SU-DHL-6 (cell line): ENCODE data around the gene AK2.

Experiments
- H2AFZ ChIP-seq: fragments of 200-600 bp; sonication (generic); 2 replicates; pipeline ENCODE4 v1.6.1; 2014; ENCODE audit warnings: low read depth, mild to moderate bottlenecking, moderate library complexity, mixed read lengths, antibody characterized with exemption, low read length; ENCODE audit not compliant: severe bottlenecking
- H3F3A ChIP-seq: fragments of 200-600 bp; shearing (Covaris generic); 2 replicates; pipeline ENCODE4 v1.6.0; 2016; ENCODE audit warnings: antibody characterized with exemption, mild to moderate bottlenecking; ENCODE audit not compliant: insufficient read depth
- H3K27ac ChIP-seq: fragments of 200-600 bp; sonication (generic); 2 replicates; pipeline ENCODE4 v1.5.1; 2016; ENCODE audit warnings: low read depth, mild to moderate bottlenecking, low read length, moderate library complexity, mixed read lengths
- H3K27me3 ChIP-seq: fragments of 200-600 bp; sonication (generic), shearing (Covaris generic); 2 replicates; pipeline ENCODE4 v1.6.0; 2014; ENCODE audit warnings: mild to moderate bottlenecking, low read length
- H3K36me3 ChIP-seq: fragments of 200-600 bp; sonication (generic); 2 replicates; pipeline ENCODE4 v1.6.1; 2014; ENCODE audit warnings: mild to moderate bottlenecking, low read length, mixed read lengths
- H3K4me2 ChIP-seq: fragments of 300-600, 200-600 bp; shearing (Covaris generic), sonication (generic); 2 replicates; pipeline ENCODE4 v1.6.0; 2014; ENCODE audit warnings: low read length, low read depth, mild to moderate bottlenecking; ENCODE audit not compliant: poor library complexity, severe bottlenecking
- H3K4me3 ChIP-seq: fragments of 200-600 bp; sonication (generic); 2 replicates; pipeline ENCODE4 v1.5.1; 2014; ENCODE audit warnings: antibody characterized with exemption, low read length, mild to moderate bottlenecking, mixed read lengths; ENCODE audit not compliant: insufficient read depth, poor library complexity, severe bottlenecking
- H3K79me2 ChIP-seq: fragments of 200-600 bp; sonication (generic); 2 replicates; pipeline ENCODE4 v1.6.1; 2014; ENCODE audit warnings: mild to moderate bottlenecking, low read length, moderate library complexity; ENCODE audit not compliant: insufficient read depth
- H3K9ac ChIP-seq: fragments of 200-600 bp; sonication (generic); 2 replicates; pipeline ENCODE4 v1.7.0; 2014; ENCODE audit warnings: mild to moderate bottlenecking, low read length
- H3K9me2 ChIP-seq: fragments of 200-600 bp; sonication (generic); replicated peaks from 2 replicates; pipeline ENCODE4 v1.6.1; 2014; ENCODE audit warnings: low read length; ENCODE audit not compliant: insufficient read depth
- H3K9me3 ChIP-seq: fragments of 200-600 bp; sonication (generic); 2 replicates; pipeline ENCODE4 v1.6.1; 2014; ENCODE audit warnings: low read length, mixed read lengths; ENCODE audit not compliant: insufficient read depth
- H4K20me1 ChIP-seq: fragments of 200-600 bp; sonication (generic); 2 replicates; pipeline ENCODE4 v1.6.1; 2014; ENCODE audit warnings: low read depth, mild to moderate bottlenecking, antibody characterized with exemption, low read length, moderate library complexity, mixed read lengths
- CTCF ChIP-seq: fragments of 200-600 bp; sonication (generic); IDR thresholded peaks from one replicate; pipeline ENCODE4 v1.5.1; 2017; ENCODE audit warnings: antibody characterized with exemption, mild to moderate bottlenecking, low read length, moderate library complexity; ENCODE audit not compliant: insufficient read depth, poor library complexity, severe bottlenecking
- EZH2phosphoT487 ChIP-seq: fragments of 200-600 bp; sonication (generic), shearing (Covaris generic); conservative IDR thresholded peaks from 2 replicates; pipeline ENCODE4 v1.6.1; 2018; ENCODE audit warnings: mild to moderate bottlenecking, antibody characterized with exemption, low read length, moderate library complexity, mixed read lengths

AK2 gene

GRCh38 chr1:32967888-32968568 lies 68.7 kb downstream of the AK2 start:
- TF ChIP-seq EZH2phosphoT487 = no peak
- no peak for TF ChIP-seq CTCF

GRCh38 chr1:32966900-32967299 lies 69.8 kb downstream of the AK2 start:
- Histone ChIP-seq H3K9me3 (no peaks in the 10 kb centered on the region), H2AFZ (no peak overlapping the region)

More at GRCh38 chr1:32967888-32968568, 68.7 kb downstream of the AK2 start:
- Histone ChIP-seq H3K9me2 (no peaks in the 10 kb centered on the region), H3K36me3 (no peaks in the 10 kb centered on the region), H3K79me2 (peaks cover 9% of the 10 kb centered on the region), H3K4me2 (no peak overlapping the region), H3K9me3 (no peaks in the 10 kb centered on the region), H3F3A (peaks cover under 1% of the 10 kb centered on the region), H3K27ac (no peak overlapping the region), H2AFZ (no peak overlapping the region), H3K9ac (no peak overlapping the region), H3K4me3 (no peak overlapping the region), H3K27me3 (no peaks in the 10 kb centered on the region), H4K20me1 (no peaks in the 10 kb centered on the region)

GRCh38 chr1:32965251-32965747 lies 71.4 kb downstream of the AK2 start:
- peak overlapping the region; percentile 40 for H3K4me3 ChIP-seq
- TF ChIP-seq EZH2phosphoT487 (no peak), CTCF (no peak)
- no peaks in the 10 kb centered on the region for H3K9me3 ChIP-seq
- H3K27me3 ChIP-seq = no peaks in the 10 kb centered on the region
- peaks cover 33% of the 10 kb centered on the region for H3K79me2 ChIP-seq
- H3K9ac ChIP-seq = no peak overlapping the region
- no peaks in the 10 kb centered on the region for H4K20me1 ChIP-seq
- no peaks in the 10 kb centered on the region for H3K9me2 ChIP-seq
- peak overlapping the region; percentile 86 for H2AFZ ChIP-seq
- no peaks in the 10 kb centered on the region for H3K36me3 ChIP-seq
- 0 out of 2 replicates have a peak overlapping the region, but pooled peaks have one; percentile 7 for H3K27ac ChIP-seq
- peak overlapping the region; percentile 64 for H3K4me2 ChIP-seq
- H3F3A ChIP-seq = peaks cover 22% of the 10 kb centered on the region

More at GRCh38 chr1:32966900-32967299, 69.8 kb downstream of the AK2 start:
- H3K9me2 ChIP-seq = no peaks in the 10 kb centered on the region
- TF ChIP-seq EZH2phosphoT487 (no peak), CTCF (no peak)
- no peaks in the 10 kb centered on the region for H3K36me3 ChIP-seq
- H4K20me1 ChIP-seq = no peaks in the 10 kb centered on the region
- H3K27me3 ChIP-seq = no peaks in the 10 kb centered on the region
- H3K4me2 ChIP-seq = no peak overlapping the region
- H3K4me3 ChIP-seq = no peak overlapping the region
- no peak overlapping the region for H3K27ac ChIP-seq
- peaks cover 20% of the 10 kb centered on the region for H3K79me2 ChIP-seq
- H3K9ac ChIP-seq = no peak overlapping the region
- peaks cover 12% of the 10 kb centered on the region for H3F3A ChIP-seq
